ENCODE results near the gene COA3.

GRCh38 chr17:42759982-42760651, 38.4 kb downstream of the COA3 start:
- TF ChIP-seq CTCF (IDR thresholded peaks at IDR 0.05) (no peak), POLR2A (IDR thresholded peaks at IDR 0.05) (no peak)

Data from uterus (tissue), 2 donors.